CD14-positive monocyte (primary cell): ENCODE data around the gene CCDC106. TPM values are rescaled to one million over a fixed set of nuclear protein-coding genes. Genes with fewer than 3 reads are reported as not detected.

Source experiments
- DNase-seq, 3 donors: peaks; one replicate each; pipeline ENCODE4 v3.0.0-alpha.2; 2011 to 2022
- H2AFZ ChIP-seq: 2 replicates; pipeline ENCODE4 v1.6.0; 2012; ENCODE audit warnings: mild to moderate bottlenecking, low read depth, low read length, inconsistent platforms; ENCODE audit not compliant: insufficient read depth, poor library complexity, severe bottlenecking
- H3K27ac ChIP-seq, 2 donors: 1 replicate in 1 of 2; 2 replicates in 1 of 2; pipeline ENCODE4 v1.5.1; 2012 to 2013; ENCODE audit warnings: low read length in 2 of 2, control low read depth in 1 of 2, inconsistent platforms in 1 of 2, low read depth in 1 of 2, mild to moderate bottlenecking in 1 of 2
- H3K27me3 ChIP-seq, 2 donors: one replicate each; pipeline versions ENCODE4 v1.6.0 to v1.6.1; 2011 to 2013; ENCODE audit warnings: low read length in 2 of 2; ENCODE audit not compliant: control insufficient read depth in 2 of 2, insufficient read depth in 2 of 2
- H3K36me3 ChIP-seq, 2 donors: replicated peaks in 1 of 2; 1 replicate in 1 of 2; 2 replicates in 1 of 2; pipeline versions ENCODE4 v1.5.1 to v1.6.1; 2012 to 2013; ENCODE audit warnings: low read length in 2 of 2, control low read depth in 1 of 2, inconsistent platforms in 1 of 2, mild to moderate bottlenecking in 1 of 2; ENCODE audit not compliant: insufficient read depth in 2 of 2, control insufficient read depth in 1 of 2
- H3K4me1 ChIP-seq, 2 donors: 1 replicate in 1 of 2; 2 replicates in 1 of 2; pipeline versions ENCODE4 v1.5.1 to v1.6.1; 2012 to 2013; ENCODE audit warnings: low read length in 2 of 2, control low read depth in 1 of 2, inconsistent platforms in 1 of 2, mild to moderate bottlenecking in 1 of 2, moderate library complexity in 1 of 2; ENCODE audit not compliant: insufficient read depth in 2 of 2, control insufficient read depth in 1 of 2
- H3K4me2 ChIP-seq: replicated peaks from 2 replicates; pipeline ENCODE3; 2012; ENCODE audit warnings: low read length, moderate library complexity, mild to moderate bottlenecking; ENCODE audit not compliant: poor library complexity, severe bottlenecking; ENCODE audit errors: extremely low read depth
- H3K4me3 ChIP-seq, 3 experiments: fragments of 200-600 bp in 1 of 3; sonication (generic) in 1 of 3; replicated peaks in 1 of 3; 1 replicate in 2 of 3; 2 replicates in 1 of 3; pipeline ENCODE4 v1.5.1; 2011 to 2013; ENCODE audit warnings: low read length in 3 of 3, mild to moderate bottlenecking in 3 of 3, control low read depth in 2 of 3, low read depth in 2 of 3, inconsistent platforms in 1 of 3, moderate library complexity in 1 of 3
- H3K79me2 ChIP-seq: 2 replicates; pipeline ENCODE4 v1.6.0; 2012; ENCODE audit warnings: mild to moderate bottlenecking, control low read depth, inconsistent platforms, low read length, moderate library complexity; ENCODE audit not compliant: insufficient read depth
- H3K9ac ChIP-seq: 2 replicates; pipeline ENCODE4 v1.6.0; 2017; ENCODE audit warnings: low read length, mild to moderate bottlenecking; ENCODE audit not compliant: insufficient read depth, poor library complexity, severe bottlenecking
- H3K9me3 ChIP-seq, 2 donors: replicated peaks in 1 of 2; 1 replicate in 1 of 2; 2 replicates in 1 of 2; pipeline versions ENCODE4 v1.5.1 to v1.6.1; 2012 to 2013; ENCODE audit warnings: low read length in 2 of 2, control low read depth in 1 of 2; ENCODE audit not compliant: control insufficient read depth in 1 of 2, insufficient read depth in 1 of 2
- H4K20me1 ChIP-seq: 2 replicates; pipeline ENCODE4 v1.6.0; 2012; ENCODE audit warnings: mild to moderate bottlenecking, low read length, control low read depth, moderate library complexity; ENCODE audit not compliant: insufficient read depth
- H3K27ac Mint-ChIP-seq, 7 donors: one replicate each; pipeline ENCODE4 v1.8.0; 2020; ENCODE audit warnings: mild to moderate bottlenecking in 7 of 7, mixed read lengths in 7 of 7, moderate library complexity in 6 of 7, inconsistent platforms in 2 of 7
- H3K27me3 Mint-ChIP-seq, 3 donors: one replicate each; pipeline ENCODE4 v1.8.0; 2021 to 2022; ENCODE audit warnings: low read depth in 3 of 3, mild to moderate bottlenecking in 3 of 3, mixed read lengths in 3 of 3, moderate library complexity in 3 of 3, inconsistent platforms in 1 of 3
- H3K36me3 Mint-ChIP-seq, 2 donors: one replicate each; pipeline ENCODE4 v1.8.0; 2020; ENCODE audit warnings: mixed read lengths in 2 of 2, inconsistent platforms in 1 of 2, mild to moderate bottlenecking in 1 of 2
- H3K4me1 Mint-ChIP-seq: one replicate; pipeline ENCODE4 v1.8.0; 2020; ENCODE audit warnings: mild to moderate bottlenecking, mixed read lengths
- H3K4me3 Mint-ChIP-seq, 2 donors: one replicate each; pipeline ENCODE4 v1.8.0; 2020; ENCODE audit warnings: mild to moderate bottlenecking in 2 of 2, mixed read lengths in 2 of 2, moderate library complexity in 1 of 2
- H3K9me3 Mint-ChIP-seq, 7 donors: one replicate each; pipeline ENCODE4 v1.8.0; 2020 to 2022; ENCODE audit warnings: mixed read lengths in 7 of 7, mild to moderate bottlenecking in 6 of 7, moderate library complexity in 6 of 7, inconsistent platforms in 2 of 7
- WGBS: methylation state at CpG from one replicate; pipeline ENCODE4 v1.1.5; 2013; ENCODE audit warnings: missing lambda C conversion rate; ENCODE audit not compliant: insufficient coverage; 5-methylcytosine and 5-hydroxymethylcytosine counted together
- intact Hi-C, 2 donors: fragments of 100-400 bp; cut with micrococcal nuclease; formaldehyde crosslinking; loops; one replicate each; pipeline versions ENCODE4 v1.15.0 to v1.15.1; 2023
- polyA plus RNA-seq, 3 donors: library from polyadenylated mRNA; depleted of rRNA in 1 of 3; unstranded in 2 of 3; stranded (reverse) in 1 of 3; fragments of 300-500 nt in 2 of 3; fragments of >200 nt in 1 of 3; fragmentation: Illumina TruSeq in 2 of 3; gene quantifications; 1 replicate in 2 of 3; 2 replicates in 1 of 3; pipeline ENCODE4 v1.2.3, GENCODE V29; 2012 to 2021
- TF ChIP-seq, protein P1 (sequence below): fragments of 200-600 bp; IDR thresholded peaks from one replicate; pipeline ENCODE4 v1.8.0; 2022; ENCODE audit warnings: antibody characterized with exemption, mild to moderate bottlenecking

Gene CCDC106
- polyA plus RNA-seq, 3 donors, result 0.74 to 2.4 (median 1.2) TPM

DNA sequence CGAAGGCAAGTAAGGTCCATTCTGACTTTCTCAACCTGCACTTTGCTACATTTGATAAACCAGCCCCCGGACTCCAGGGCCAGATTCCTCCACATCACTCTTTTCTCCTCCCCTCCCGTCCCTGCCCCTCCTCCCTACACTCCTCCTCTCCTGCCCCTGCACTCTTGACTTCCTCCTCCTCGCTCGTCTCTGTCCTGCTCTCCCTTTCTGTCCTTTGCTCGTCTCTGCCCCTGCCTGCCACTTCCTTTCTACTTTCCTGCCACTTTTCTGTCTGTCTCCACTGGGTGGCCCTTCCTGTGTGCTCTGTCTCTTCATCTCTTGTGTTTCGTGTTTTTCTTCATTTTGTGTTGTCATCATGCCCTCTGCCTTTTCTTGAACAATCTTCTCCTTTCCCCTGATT is 13.8 kb downstream of the CCDC106 start:
- no peak overlapping the region for H3K4me2 ChIP-seq
- Mint-ChIP-seq H3K4me1 (peaks cover 18% of the 10 kb centered on the region), H3K36me3 (peaks cover 66 to 74% of the 10 kb centered on the region in 2 donors), H3K4me3 (no peak overlapping the region), H3K9me3 (no peaks in the 10 kb centered on the region), H3K27me3 (no peaks in the 10 kb centered on the region), H3K27ac (peak overlapping the region in 4 of 7 donors; percentile 20 to 38 (median 32))
- H3K27me3 ChIP-seq, result no peaks in the 10 kb centered on the region
- H3K79me2 ChIP-seq, result peaks cover 97% of the 10 kb centered on the region
- H3K27ac ChIP-seq, result no peak overlapping the region
- H4K20me1 ChIP-seq, result peaks cover 100% of the 10 kb centered on the region
- H2AFZ ChIP-seq, result no peak overlapping the region
- no peaks in the 10 kb centered on the region for H3K9me3 ChIP-seq
- H3K4me3 ChIP-seq, result no peak overlapping the region
- TF ChIP-seq, protein P1, sequence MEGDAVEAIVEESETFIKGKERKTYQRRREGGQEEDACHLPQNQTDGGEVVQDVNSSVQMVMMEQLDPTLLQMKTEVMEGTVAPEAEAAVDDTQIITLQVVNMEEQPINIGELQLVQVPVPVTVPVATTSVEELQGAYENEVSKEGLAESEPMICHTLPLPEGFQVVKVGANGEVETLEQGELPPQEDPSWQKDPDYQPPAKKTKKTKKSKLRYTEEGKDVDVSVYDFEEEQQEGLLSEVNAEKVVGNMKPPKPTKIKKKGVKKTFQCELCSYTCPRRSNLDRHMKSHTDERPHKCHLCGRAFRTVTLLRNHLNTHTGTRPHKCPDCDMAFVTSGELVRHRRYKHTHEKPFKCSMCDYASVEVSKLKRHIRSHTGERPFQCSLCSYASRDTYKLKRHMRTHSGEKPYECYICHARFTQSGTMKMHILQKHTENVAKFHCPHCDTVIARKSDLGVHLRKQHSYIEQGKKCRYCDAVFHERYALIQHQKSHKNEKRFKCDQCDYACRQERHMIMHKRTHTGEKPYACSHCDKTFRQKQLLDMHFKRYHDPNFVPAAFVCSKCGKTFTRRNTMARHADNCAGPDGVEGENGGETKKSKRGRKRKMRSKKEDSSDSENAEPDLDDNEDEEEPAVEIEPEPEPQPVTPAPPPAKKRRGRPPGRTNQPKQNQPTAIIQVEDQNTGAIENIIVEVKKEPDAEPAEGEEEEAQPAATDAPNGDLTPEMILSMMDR, result no peak
- DNase-seq, result no peak
- peaks cover 67 to 93% of the 10 kb centered on the region in 2 donors for H3K36me3 ChIP-seq
- intact Hi-C loops, result no loop called here
- 43% methylated on average over 7 of the region's 7 CpGs for WGBS
- H3K4me1 ChIP-seq, result peaks cover 12 to 26% of the 10 kb centered on the region in 2 donors
- H3K9ac ChIP-seq, result no peak overlapping the region

DNA sequence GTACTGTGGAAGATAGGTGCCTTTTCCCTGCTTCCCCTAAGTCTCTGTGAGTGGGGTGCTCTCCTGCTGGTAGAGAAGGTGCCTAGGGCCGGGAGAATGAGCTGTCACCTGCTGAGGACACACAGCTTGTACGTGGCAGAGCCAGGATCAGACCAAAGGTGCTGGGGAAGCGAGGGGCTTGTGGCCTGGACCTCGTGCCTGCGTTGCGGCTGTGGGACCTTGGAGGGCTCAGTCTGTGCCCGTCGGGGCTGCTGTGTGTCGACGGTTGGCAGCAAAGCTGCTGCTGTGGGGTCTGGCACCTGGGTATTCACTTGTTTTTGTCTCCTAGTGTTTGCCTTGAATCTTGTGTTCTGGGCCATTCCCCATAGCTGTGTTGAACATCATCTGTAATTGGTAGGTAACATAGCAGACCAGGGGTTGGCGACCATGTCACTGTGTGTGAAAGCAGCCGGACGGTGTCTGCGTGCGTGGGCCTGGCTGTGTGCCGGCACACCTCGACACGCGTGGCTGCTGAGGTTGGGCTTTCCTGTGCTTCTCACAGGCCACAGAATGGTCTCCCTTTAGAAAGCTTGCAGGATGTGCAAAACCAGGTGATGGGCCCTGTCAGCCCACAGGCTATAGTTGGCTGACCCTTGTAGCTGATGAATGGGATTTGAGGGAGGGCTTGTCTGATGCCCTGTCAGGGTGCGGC is 16.0 kb downstream of the CCDC106 start:
- Mint-ChIP-seq H3K4me1 (peaks cover 5% of the 10 kb centered on the region), H3K27me3 (no peaks in the 10 kb centered on the region), H3K36me3 (peaks cover 78 to 96% of the 10 kb centered on the region in 2 donors), H3K9me3 (no peaks in the 10 kb centered on the region), H3K27ac (peak overlapping the region in 4 of 7 donors; percentile 32 to 77 (median 61)), H3K4me3 (no peak overlapping the region)
- no peaks in the 10 kb centered on the region for H3K27me3 ChIP-seq
- no peak overlapping the region for H3K4me2 ChIP-seq
- peaks cover 87 to 100% of the 10 kb centered on the region in 2 donors for H3K36me3 ChIP-seq
- no peak overlapping the region for H3K9ac ChIP-seq
- peaks cover 0 to 5% of the 10 kb centered on the region in 2 donors for H3K4me1 ChIP-seq
- whole genome bisulfite sequencing, result 91% methylated on average over 20 of the region's 20 CpGs
- H3K9me3 ChIP-seq, result no peaks in the 10 kb centered on the region
- DNase-seq, result no peak
- intact Hi-C loops, result no loop called here
- TF ChIP-seq, protein P1, result no peak
- no peak overlapping the region for H2AFZ ChIP-seq
- peaks cover 100% of the 10 kb centered on the region for H4K20me1 ChIP-seq
- H3K27ac ChIP-seq, result no peak overlapping the region
- no peak overlapping the region for H3K4me3 ChIP-seq
- peaks cover 97% of the 10 kb centered on the region for H3K79me2 ChIP-seq
